NCI-H748 treated with DMSO at 0.1 percent for 48 hours (cell line): ENCODE data around the gene SPX.

Source experiments
- DNase-seq: peaks from one replicate; lab custom pipeline; 2025; lab: John Stamatoyannopoulos, UW

SPX gene

GRCh38 chr12:21538061-21538653 lies 12.1 kb downstream of the SPX start:
- no peak for DNase-seq

GRCh38 chr12:21539797-21540196 lies 13.7 kb downstream of the SPX start:
- DNase-seq = peak; percentile 4

GRCh38 chr12:21541773-21542172 lies 15.7 kb downstream of the SPX start:
- peak; percentile 47 for DNase-seq

GRCh38 chr12:21542403-21542802 lies 16.3 kb downstream of the SPX start:
- no peak for DNase-seq

GRCh38 chr12:21543151-21543550 lies 17.1 kb downstream of the SPX start:
- no peak for DNase-seq

- DNase-seq = no peak
These were observed 19.5 kb downstream of the SPX start for GRCh38 chr12:21545557-21545956.

- DNase-seq = no peak
These were observed 20.6 kb downstream of the SPX start for GRCh38 chr12:21546716-21547115.

- DNase-seq = no peak
These were observed 21.3 kb downstream of the SPX start for GRCh38 chr12:21547437-21547836.

GRCh38 chr12:21551841-21552465 lies 25.9 kb downstream of the SPX start:
- no peak for DNase-seq

GRCh38 chr12:21552635-21553328 lies 26.7 kb downstream of the SPX start:
- DNase-seq = no peak

- DNase-seq = no peak
These were observed 27.2 kb downstream of the SPX start for GRCh38 chr12:21553329-21553675.

- DNase-seq = no peak
These were observed 32.1 kb downstream of the SPX start for GRCh38 chr12:21558100-21558679.

- DNase-seq = no peak
These were observed 33.9 kb downstream of the SPX start for GRCh38 chr12:21559855-21560569.

GRCh38 chr12:21561158-21561557 lies 35.1 kb downstream of the SPX start:
- DNase-seq = no peak

- no peak for DNase-seq
These were observed 36.8 kb downstream of the SPX start for GRCh38 chr12:21562859-21563258.

- no peak for DNase-seq
These were observed 40.3 kb downstream of the SPX start for GRCh38 chr12:21566223-21566906.

- no peak for DNase-seq
These were observed 40.9 kb downstream of the SPX start for GRCh38 chr12:21566907-21567394.

GRCh38 chr12:21568115-21568514 lies 42.0 kb downstream of the SPX start:
- no peak for DNase-seq

- no peak for DNase-seq
These were observed 45.0 kb downstream of the SPX start for GRCh38 chr12:21571046-21571445.

- no peak for DNase-seq
These were observed 47.8 kb downstream of the SPX start for GRCh38 chr12:21573733-21574358.

GRCh38 chr12:21576431-21576830 lies 50.3 kb downstream of the SPX start:
- DNase-seq = no peak
